Measurements from ENCODE around the gene NLRP1.

Gene NLRP1

GRCh38 chr17:5557485-5557884, 26.8 kb downstream of the NLRP1 start:
- DNase-seq (ENCODE audit: low spot score): no peak

GRCh38 chr17:5555254-5555653, 29.1 kb downstream of the NLRP1 start:
- no peak for DNase-seq (ENCODE audit: low spot score)

- no peak for DNase-seq (ENCODE audit: low spot score)
These were observed 30.8 kb downstream of the NLRP1 start for GRCh38 chr17:5553479-5553878.

- DNase-seq (ENCODE audit: low spot score): no peak
These were observed 31.5 kb downstream of the NLRP1 start for GRCh38 chr17:5552841-5553240.

- no peak for DNase-seq (ENCODE audit: low spot score)
These were observed 39.0 kb downstream of the NLRP1 start for GRCh38 chr17:5545051-5545987.

GRCh38 chr17:5544115-5544514, 40.2 kb downstream of the NLRP1 start:
- no peak for DNase-seq (ENCODE audit: low spot score)

GRCh38 chr17:5541610-5542202, 42.6 kb downstream of the NLRP1 start:
- no peak for DNase-seq (ENCODE audit: low spot score)

GRCh38 chr17:5540321-5540720, 44.0 kb downstream of the NLRP1 start:
- no peak for DNase-seq (ENCODE audit: low spot score)

GRCh38 chr17:5539286-5539685, 45.0 kb downstream of the NLRP1 start:
- no peak for DNase-seq (ENCODE audit: low spot score)

- no peak for DNase-seq (ENCODE audit: low spot score)
These were observed 47.3 kb downstream of the NLRP1 start for GRCh38 chr17:5536866-5537650.

GRCh38 chr17:5535436-5535835, 48.9 kb downstream of the NLRP1 start:
- DNase-seq (ENCODE audit: low spot score): no peak

- no peak for DNase-seq (ENCODE audit: low spot score)
These were observed 50.6 kb downstream of the NLRP1 start for GRCh38 chr17:5533486-5534315.

- DNase-seq (ENCODE audit: low spot score): no peak
These were observed 51.7 kb downstream of the NLRP1 start for GRCh38 chr17:5532581-5532980.

GRCh38 chr17:5531085-5531418, 53.3 kb downstream of the NLRP1 start:
- DNase-seq (ENCODE audit: low spot score): no peak

- no peak for DNase-seq (ENCODE audit: low spot score)
These were observed 53.8 kb downstream of the NLRP1 start for GRCh38 chr17:5530265-5531084.

GRCh38 chr17:5527601-5528250, 56.6 kb downstream of the NLRP1 start:
- DNase-seq (ENCODE audit: low spot score): no peak

GRCh38 chr17:5526821-5527598, 57.3 kb downstream of the NLRP1 start:
- DNase-seq (ENCODE audit: low spot score): no peak

- no peak for DNase-seq (ENCODE audit: low spot score)
These were observed 61.1 kb downstream of the NLRP1 start for GRCh38 chr17:5523249-5523648.

- DNase-seq (ENCODE audit: low spot score): no peak
These were observed 61.8 kb downstream of the NLRP1 start for GRCh38 chr17:5522476-5522875.

All from hematopoietic multipotent progenitor cell treated with erythropoietin and hydrocortisone succinate and interleukin-3 and kit ligand, for 17 days (in vitro differentiated cells).